ENCODE data around the gene ACSF2.
A peak's percentile ranks its signal among the peaks of the same experiment; 100 is the strongest.

Gene ACSF2

GRCh38 chr17:50481648-50482047 is 55.6 kb downstream of the ACSF2 start:
- TF ChIP-seq GABPA (IDR thresholded peaks at IDR 0.05; ENCODE audit: low read depth) (no peak), POLR2AphosphoS5 (IDR thresholded peaks at IDR 0.05; ENCODE audit: low read depth) (no peak), REST (IDR thresholded peaks at IDR 0.05; ENCODE audit: insufficient replicate concordance, low read depth) (no peak), SPI1 (IDR thresholded peaks at IDR 0.05; ENCODE audit: borderline replicate concordance, low read depth) (no peak), CTCF (IDR thresholded peaks at IDR 0.05; ENCODE audit: insufficient read depth, low read length) (no peak)
- no peak overlapping the region for H3K27ac ChIP-seq (replicated peaks)
- no peaks in the 10 kb centered on the region for H3K27me3 ChIP-seq (ENCODE audit: insufficient read depth, poor library complexity, severe bottlenecking)
- no peak overlapping the region for H3K4me3 ChIP-seq (replicated peaks; ENCODE audit: insufficient read depth, low read length)
- DNase-seq (ENCODE audit: low read depth in 1 of 2, low spot score in 1 of 2) = no peak

- Histone ChIP-seq H3K4me3 (replicated peaks; ENCODE audit: insufficient read depth, low read length) (no peak overlapping the region), H3K27me3 (ENCODE audit: insufficient read depth, poor library complexity, severe bottlenecking) (no peaks in the 10 kb centered on the region), H3K27ac (replicated peaks) (no peak overlapping the region)
- no peak for DNase-seq (ENCODE audit: low read depth in 1 of 2, low spot score in 1 of 2)
- TF ChIP-seq REST (IDR thresholded peaks at IDR 0.05; ENCODE audit: insufficient replicate concordance, low read depth) (no peak), CTCF (IDR thresholded peaks at IDR 0.05; ENCODE audit: insufficient read depth, low read length) (no peak), GABPA (IDR thresholded peaks at IDR 0.05; ENCODE audit: low read depth) (no peak)
These were observed 56.1 kb downstream of the ACSF2 start for GRCh38 chr17:50482110-50482509.

- Histone ChIP-seq H3K27me3 (ENCODE audit: insufficient read depth, poor library complexity, severe bottlenecking) (no peaks in the 10 kb centered on the region), H3K4me3 (replicated peaks; ENCODE audit: insufficient read depth, low read length) (no peak overlapping the region), H3K27ac (replicated peaks) (no peak overlapping the region)
- TF ChIP-seq REST (IDR thresholded peaks at IDR 0.05; ENCODE audit: insufficient replicate concordance, low read depth) (no peak), POLR2AphosphoS5 (IDR thresholded peaks at IDR 0.05; ENCODE audit: low read depth) (no peak), SPI1 (IDR thresholded peaks at IDR 0.05; ENCODE audit: borderline replicate concordance, low read depth) (no peak), CTCF (IDR thresholded peaks at IDR 0.05; ENCODE audit: insufficient read depth, low read length) (peak; percentile 76), GABPA (IDR thresholded peaks at IDR 0.05; ENCODE audit: low read depth) (no peak)
- DNase-seq (ENCODE audit: low read depth in 1 of 2, low spot score in 1 of 2) = peak; percentile 45 to 80
These were observed 56.5 kb downstream of the ACSF2 start for GRCh38 chr17:50482516-50482915.
